HepG2 (cell line): ENCODE measurements around the gene MINDY1. TPM values are rescaled to one million over a fixed set of nuclear protein-coding genes. Genes with fewer than 3 reads are reported as not detected.
A peak's percentile ranks its signal among the peaks of the same experiment; 100 is the strongest.

Experiments
- ATAC-seq: fragments of 200-7000 bp; cut with Tn5 transposase; 3 replicates; pipeline ENCODE4 v1.9.1; 2020; ENCODE audit warnings: mild to moderate bottlenecking, moderate library complexity
- BruUV-seq: library from RNA; stranded (reverse); fragments of 400-500 nt; replicated peaks from 2 replicates; lab custom pipeline; 2021; lab: Mats Ljungman, UMichigan
- CTCF ChIA-PET: fragments of 300-600 bp; formaldehyde crosslinking; extraction: SDS; loops from one replicate; lab custom pipeline; 2021; ENCODE audit warnings: low total read pairs, inconsistent platforms, low intra/inter-chr PET ratio; lab: Yijun Ruan, JAX
- POLR2A ChIA-PET: fragments of 350-600 bp; sonication (Branson Sonifier 250); formaldehyde crosslinking; loops from one replicate; lab custom pipeline; 2020; ENCODE audit warnings: antibody characterized with exemption, inconsistent platforms; lab: Yijun Ruan, JAX
- DNase-seq: peaks from one replicate; pipeline ENCODE4 v3.0.0-alpha.2; 2015; ENCODE audit warnings: low spot score
- FAIRE-seq: peaks from 3 replicates; lab custom pipeline; 2011; peaks lifted over from hg19 to GRCh38; lab: Jason Lieb, UNC
- H2AFZ ChIP-seq: one replicate; pipeline ENCODE4 v1.6.1; 2011; ENCODE audit warnings: low read length, inconsistent platforms
- H3K27ac ChIP-seq: fragments of 300-600 bp; 3 replicates; pipeline ENCODE4 v1.8.0; 2011; ENCODE audit warnings: mixed run types, mild to moderate bottlenecking, mixed read lengths, low read length, inconsistent platforms; ENCODE audit not compliant: insufficient read depth; ENCODE audit errors: extremely low read length
- H3K27me3 ChIP-seq, 2 experiments: fragments of 200-600 bp in 1 of 2; 2 replicates in 1 of 2; 3 replicates in 1 of 2; pipeline versions ENCODE4 v1.6.0 to v1.8.0; 2011; ENCODE audit warnings: low read length in 2 of 2, mild to moderate bottlenecking in 2 of 2, moderate library complexity in 2 of 2, inconsistent platforms in 1 of 2; ENCODE audit not compliant: insufficient read depth in 2 of 2, control insufficient read depth in 1 of 2
- H3K36me3 ChIP-seq, 2 experiments: fragments of 200-600 bp in 1 of 2; replicated peaks in 1 of 2; 2 replicates in 1 of 2; 3 replicates in 1 of 2; pipeline versions ENCODE4 v1.5.1 to v1.8.0; 2011; ENCODE audit warnings: low read length in 2 of 2, inconsistent platforms in 1 of 2; ENCODE audit not compliant: insufficient read depth in 2 of 2, control insufficient read depth in 1 of 2
- H3K4me1 ChIP-seq: 2 replicates; pipeline ENCODE4 v1.5.1; 2012; ENCODE audit warnings: low read length, inconsistent platforms; ENCODE audit not compliant: insufficient read depth
- H3K4me2 ChIP-seq: 2 replicates; pipeline ENCODE4 v1.6.0; 2011; ENCODE audit warnings: low read depth, low read length, inconsistent platforms
- H3K4me3 ChIP-seq, 3 experiments: fragments of 200-600 bp in 1 of 3; sonication (generic), shearing (Covaris generic) in 1 of 3; replicated peaks in 1 of 3; 2 replicates each; pipeline ENCODE4 v1.5.1; 2011 to 2016; ENCODE audit warnings: low read length in 3 of 3, inconsistent platforms in 2 of 3, low read depth in 2 of 3, mild to moderate bottlenecking in 2 of 3, control low read depth in 1 of 3, mixed read lengths in 1 of 3; ENCODE audit not compliant: insufficient read depth in 1 of 3
- H3K79me2 ChIP-seq: one replicate; pipeline ENCODE4 v1.6.1; 2011; ENCODE audit warnings: low read length, inconsistent platforms; ENCODE audit not compliant: insufficient read depth
- H3K9ac ChIP-seq: 2 replicates; pipeline ENCODE4 v1.6.0; 2011; ENCODE audit warnings: mild to moderate bottlenecking, low read depth, low read length, inconsistent platforms; ENCODE audit not compliant: insufficient read depth
- H3K9me3 ChIP-seq: 2 replicates; pipeline ENCODE4 v1.5.1; 2012; ENCODE audit warnings: mild to moderate bottlenecking, low read length
- H4K20me1 ChIP-seq: 2 replicates; pipeline ENCODE4 v1.6.0; 2011; ENCODE audit warnings: inconsistent platforms, mild to moderate bottlenecking, low read length, moderate library complexity; ENCODE audit not compliant: insufficient read depth
- AKAP8 ChIP-seq: sonication (generic); formaldehyde crosslinking; IDR thresholded peaks from 2 replicates; pipeline ENCODE4 v1.5.1; 2020; ENCODE audit warnings: mild to moderate bottlenecking, missing genetic modification reagents
- ATRX ChIP-seq: sonication (generic); formaldehyde crosslinking; IDR thresholded peaks from 2 replicates; pipeline ENCODE4 v1.4.0; 2020; ENCODE audit warnings: missing genetic modification reagents, borderline replicate concordance
- HMGXB4 ChIP-seq, 2 experiments: sonication (generic) in 1 of 2; formaldehyde crosslinking in 1 of 2; IDR thresholded peaks; 2 replicates each; pipeline versions ENCODE4 v1.4.0 to v1.6.1; 2018 to 2020; ENCODE audit warnings: missing genetic modification reagents in 2 of 2, borderline replicate concordance in 1 of 2, low read depth in 1 of 2, mild to moderate bottlenecking in 1 of 2, missing biosample characterization in 1 of 2
- IRF2 ChIP-seq: IDR thresholded peaks from 2 replicates; pipeline ENCODE4 v1.6.1; 2018; ENCODE audit warnings: missing genetic modification reagents, missing compliant biosample characterization
- MLLT10 ChIP-seq: sonication (generic); formaldehyde crosslinking; IDR thresholded peaks from 2 replicates; pipeline ENCODE4 v1.4.0; 2020; ENCODE audit warnings: missing genetic modification reagents
- POLR2A ChIP-seq, 2 experiments: IDR thresholded peaks; 2 replicates each; pipeline ENCODE4 v1.6.1; 2011; ENCODE audit warnings: low read depth in 2 of 2, low read length in 2 of 2, mild to moderate bottlenecking in 1 of 2, moderate library complexity in 1 of 2; ENCODE audit not compliant: insufficient read depth in 1 of 2
- RAD21 ChIP-seq: fragments of 450-650 bp; formaldehyde crosslinking; IDR thresholded peaks from 2 replicates; pipeline ENCODE4 v1.5.0; 2020; ENCODE audit warnings: mild to moderate bottlenecking
- SIX1 ChIP-seq: sonication (generic); formaldehyde crosslinking; IDR thresholded peaks from 2 replicates; pipeline ENCODE4 v1.4.0; 2020; ENCODE audit warnings: missing genetic modification reagents, borderline replicate concordance
- SMC3 ChIP-seq: IDR thresholded peaks from 2 replicates; pipeline ENCODE4 v1.6.1; 2011; ENCODE audit warnings: low read length, improper control_type of control experiment
- STAG1 ChIP-seq: sonication (generic); formaldehyde crosslinking; IDR thresholded peaks from 2 replicates; pipeline ENCODE4 v1.4.0; 2020; ENCODE audit warnings: missing genetic modification reagents
- TRAFD1 ChIP-seq: sonication (generic); formaldehyde crosslinking; IDR thresholded peaks from 2 replicates; pipeline ENCODE4 v1.5.1; 2020; ENCODE audit warnings: missing genetic modification reagents, mild to moderate bottlenecking, borderline replicate concordance
- XRCC5 ChIP-seq: fragments of 200-400 bp; formaldehyde crosslinking; optimal IDR thresholded peaks from 2 replicates; pipeline ENCODE3; 2017; ENCODE audit warnings: mild to moderate bottlenecking, low read length
- YY1 ChIP-seq: IDR thresholded peaks from 2 replicates; pipeline ENCODE4 v1.6.1; 2011; ENCODE audit warnings: low read length, low read depth, moderate library complexity, mild to moderate bottlenecking; ENCODE audit not compliant: insufficient read depth, insufficient replicate concordance
- ZNF362 ChIP-seq: sonication (generic); formaldehyde crosslinking; IDR thresholded peaks from 2 replicates; pipeline ENCODE4 v1.4.0; 2020; ENCODE audit warnings: missing genetic modification reagents, mild to moderate bottlenecking, borderline replicate concordance
- ZNF543 ChIP-seq: sonication (generic); formaldehyde crosslinking; IDR thresholded peaks from 2 replicates; pipeline ENCODE4 v1.4.0; 2020; ENCODE audit warnings: mild to moderate bottlenecking, missing genetic modification reagents
- ZNF576 ChIP-seq: sonication (generic); formaldehyde crosslinking; IDR thresholded peaks from 2 replicates; pipeline ENCODE4 v1.4.0; 2020; ENCODE audit warnings: mild to moderate bottlenecking, missing genetic modification reagents
- WGBS: methylation state at CpG from one replicate; pipeline ENCODE4 v1.1.6; 2017; ENCODE audit warnings: low lambda C conversion rate; 5-methylcytosine and 5-hydroxymethylcytosine counted together
- in situ Hi-C: cut with HindIII; loops from 2 replicates; pipeline ENCODE4 v1.10.0; 2017; ENCODE audit warnings: low pct_unique_long_range_greater_than_20kb; ENCODE audit not compliant: extremely low pct_ligation_motif_present
- intact Hi-C: fragments of 100-400 bp; cut with micrococcal nuclease; formaldehyde crosslinking; loops from one replicate; pipeline ENCODE4 v1.10.0; 2022; ENCODE audit not compliant: unreplicated experiment
- polyA plus RNA-seq, 8 experiments: library from polyadenylated mRNA; depleted of rRNA in 3 of 8; stranded (reverse) in 7 of 8; unstranded in 1 of 8; fragments of >200 nt; fragmentation: Illumina TruSeq in 4 of 8; extraction: Trizol in 4 of 8; gene quantifications; 2 replicates each; pipeline versions ENCODE4 v1.2.1 to v1.2.3, GENCODE V29; 2011 to 2016; ENCODE audit warnings: low read depth in 4 of 8, missing spikeins in 1 of 8, mixed read lengths in 1 of 8; ENCODE audit not compliant: insufficient read depth in 1 of 8
- total RNA-seq, 5 experiments: library from RNA; depleted of rRNA; stranded (reverse); fragments of >200 nt; fragmentation: Illumina TruSeq; extraction: Trizol; gene quantifications; 2 replicates each; pipeline ENCODE4 v1.2.3, GENCODE V29; 2016; ENCODE audit warnings: low read depth in 1 of 5

MINDY1 gene
- total and polyA plus RNA-seq, 2 of the 13 experiments (the other 11 are each of a cell fraction or from before 2014, with no cell fraction given), result 11.1 to 15.0 TPM

- TF ChIP-seq TRAFD1 (no peak), AKAP8 (CRISPR knock-in tag) (no peak), ZNF576 (no peak), MLLT10 (CRISPR knock-in tag) (no peak), SIX1 (CRISPR knock-in tag) (no peak), ZNF543 (CRISPR knock-in tag) (no peak), POLR2A (IDR thresholded peaks at IDR 0.05; ENCODE audit: insufficient read depth in 1 of 2, low read depth in 2 of 2, low read length in 2 of 2) (no peak)
Observed at GRCh38 chr1:151026460-151026859, 19.8 kb upstream of the MINDY1 start (continued).

- ChIA-PET POLR2A (interaction anchor here (1.0 kb wide), 1 partner anchor 11 kb away, joined by 3 read pairs; no protein-coding TSS in a partner anchor), CTCF (interaction anchor here (1.3 to 2.2 kb wide), 3 partner anchors 11 to 132 kb away, joined by 3 to 10 read pairs (median 5); partner anchors contain the start of gene TNFAIP8L2)
- in situ Hi-C loops, result no loop called here
- ATAC-seq (peak; percentile 97), DNase-seq (peak; percentile 58), FAIRE-seq (peak; percentile 39)
- intact Hi-C loops, result loop anchor here (1.0 to 2.0 kb wide), 3 partner anchors 24 to 132 kb away; partner anchors contain the start of genes SEMA6C and TNFAIP8L2
- Histone ChIP-seq H3K9ac (no peak overlapping the region), H2AFZ (no peak overlapping the region), H3K36me3 (peaks cover 9 to 38% of the 10 kb centered on the region in 2 experiments), H3K4me2 (no peak overlapping the region), H4K20me1 (no peaks in the 10 kb centered on the region), H3K27ac (no peak overlapping the region), H3K27me3 (no peaks in the 10 kb centered on the region), H3K79me2 (no peaks in the 10 kb centered on the region), H3K4me3 (no peak overlapping the region), H3K9me3 (no peaks in the 10 kb centered on the region), H3K4me1 (no peaks in the 10 kb centered on the region)
- BruUV-seq, result no TSS peak
- 76% methylated on average over 6 of the region's 6 CpGs for WGBS
- TF ChIP-seq IRF2 (CRISPR knock-in tag), result 0 out of 2 replicates have a peak, but pooled peaks have one; percentile 18
- TF ChIP-seq HMGXB4 (CRISPR knock-in tag; IDR thresholded peaks at IDR 0.05; ENCODE audit: borderline replicate concordance in 1 of 2, low read depth in 1 of 2), result peak in 1 of 2 experiments; percentile 56; a peak in 1 of 4 replicates
- peak; percentile 33 for TF ChIP-seq YY1
- TF ChIP-seq RAD21 (CRISPR knock-in tag), result peak; percentile 78
- 0 out of 2 replicates have a peak, but pooled peaks have one; percentile 23 for TF ChIP-seq ZNF362
- peak; percentile 80 for TF ChIP-seq STAG1 (CRISPR knock-in tag)
- no peak for TF ChIP-seq ATRX (CRISPR knock-in tag)
- TF ChIP-seq XRCC5, result peak; percentile 66
- peak; percentile 72 for TF ChIP-seq SMC3
Observed at GRCh38 chr1:151024540-151025146, 17.9 kb upstream of the MINDY1 start.
